Adipocyte (in vitro differentiated cells): ENCODE results near the gene CLEC16A.

Source experiments
- DNase-seq: peaks from one replicate; pipeline ENCODE4 v3.0.0-alpha.2; 2015; ENCODE audit warnings: low read depth
- H3K27me3 ChIP-seq: replicated peaks from 2 replicates; pipeline ENCODE4 v1.7.0; 2013; ENCODE audit warnings: mild to moderate bottlenecking, low read length, moderate library complexity; ENCODE audit not compliant: control insufficient read depth, insufficient read depth
- H3K36me3 ChIP-seq: 2 replicates; pipeline ENCODE4 v1.7.0; 2013; ENCODE audit warnings: low read length, mild to moderate bottlenecking, moderate library complexity; ENCODE audit not compliant: control insufficient read depth, insufficient read depth, severe bottlenecking
- H3K4me1 ChIP-seq: 2 replicates; pipeline ENCODE4 v1.7.0; 2013; ENCODE audit warnings: mild to moderate bottlenecking, low read length, moderate library complexity; ENCODE audit not compliant: control insufficient read depth, insufficient read depth
- H3K4me3 ChIP-seq: 2 replicates; pipeline ENCODE4 v1.7.0; 2013; ENCODE audit warnings: mild to moderate bottlenecking, low read length, moderate library complexity
- H3K9ac ChIP-seq: 2 replicates; pipeline ENCODE4 v1.7.0; 2013; ENCODE audit warnings: mild to moderate bottlenecking, low read length, moderate library complexity
- H3K9me3 ChIP-seq: 2 replicates; pipeline ENCODE4 v1.7.0; 2013; ENCODE audit warnings: mild to moderate bottlenecking, low read length, moderate library complexity; ENCODE audit not compliant: control insufficient read depth

The CLEC16A gene

GRCh38 chr16:11145819-11146211 lies 201.5 kb downstream of the CLEC16A start:
- Histone ChIP-seq H3K27me3 (no peaks in the 10 kb centered on the region), H3K4me3 (no peak overlapping the region), H3K9me3 (no peaks in the 10 kb centered on the region), H3K9ac (no peak overlapping the region), H3K4me1 (peaks cover 18% of the 10 kb centered on the region), H3K36me3 (no peaks in the 10 kb centered on the region)
- no peak for DNase-seq

- Histone ChIP-seq H3K9ac (no peak overlapping the region), H3K4me3 (no peak overlapping the region), H3K9me3 (no peaks in the 10 kb centered on the region), H3K27me3 (no peaks in the 10 kb centered on the region), H3K4me1 (peaks cover 24% of the 10 kb centered on the region), H3K36me3 (no peaks in the 10 kb centered on the region)
- DNase-seq = no peak
These were observed 202.8 kb downstream of the CLEC16A start for GRCh38 chr16:11147033-11147753.

DNA sequence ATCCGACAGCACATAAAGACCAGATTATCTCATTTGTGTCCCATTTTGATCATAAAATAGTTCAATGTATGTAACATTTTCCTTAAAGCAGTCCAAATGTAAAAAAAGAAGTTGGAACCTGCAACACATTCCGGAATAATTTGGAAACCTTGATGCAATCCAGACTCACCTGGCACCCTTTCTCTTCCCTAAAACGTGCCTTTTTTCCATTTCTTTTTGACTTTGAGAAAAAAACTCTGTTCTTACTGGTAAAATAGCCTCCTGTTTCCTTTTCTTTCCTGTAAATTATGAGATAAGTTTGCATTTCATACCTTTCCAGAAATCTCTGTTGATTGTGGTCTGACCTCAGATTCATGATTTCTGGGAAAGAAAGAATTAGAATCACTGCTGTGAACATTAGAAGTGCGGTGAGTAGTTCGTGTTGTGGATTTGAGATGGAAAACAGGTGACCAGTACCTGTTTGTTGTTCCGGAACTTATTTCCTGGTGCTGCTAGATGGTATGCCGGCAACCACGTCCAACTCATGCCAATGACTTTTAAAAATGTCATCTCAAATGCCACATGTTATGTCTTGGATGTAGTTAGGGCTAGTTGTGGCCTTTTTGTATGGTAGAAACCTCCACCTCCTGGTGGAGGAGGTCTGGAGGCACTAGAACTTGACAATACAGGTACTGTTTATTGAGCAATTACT lies 203.5 kb downstream of the CLEC16A start:
- no peak for DNase-seq
- Histone ChIP-seq H3K4me1 (peaks cover 24% of the 10 kb centered on the region), H3K9ac (no peak overlapping the region), H3K27me3 (no peaks in the 10 kb centered on the region), H3K4me3 (no peak overlapping the region), H3K36me3 (no peaks in the 10 kb centered on the region), H3K9me3 (no peaks in the 10 kb centered on the region)

- Histone ChIP-seq H3K9me3 (no peaks in the 10 kb centered on the region), H3K9ac (no peak overlapping the region), H3K27me3 (no peaks in the 10 kb centered on the region), H3K4me3 (no peak overlapping the region), H3K4me1 (peaks cover 24% of the 10 kb centered on the region), H3K36me3 (no peaks in the 10 kb centered on the region)
- DNase-seq = no peak
These were observed 204.8 kb downstream of the CLEC16A start for GRCh38 chr16:11149011-11149616.

- Histone ChIP-seq H3K9ac (no peak overlapping the region), H3K36me3 (no peaks in the 10 kb centered on the region), H3K4me3 (no peak overlapping the region), H3K9me3 (no peaks in the 10 kb centered on the region), H3K4me1 (peaks cover 19% of the 10 kb centered on the region), H3K27me3 (no peaks in the 10 kb centered on the region)
- no peak for DNase-seq
These were observed 205.8 kb downstream of the CLEC16A start for GRCh38 chr16:11150190-11150589.

GRCh38 chr16:11151156-11151884 lies 207.0 kb downstream of the CLEC16A start:
- DNase-seq = no peak
- Histone ChIP-seq H3K9me3 (no peaks in the 10 kb centered on the region), H3K27me3 (no peaks in the 10 kb centered on the region), H3K4me3 (no peak overlapping the region), H3K36me3 (no peaks in the 10 kb centered on the region), H3K9ac (no peak overlapping the region), H3K4me1 (peaks cover 15% of the 10 kb centered on the region)

- no peaks in the 10 kb centered on the region for H3K9me3 ChIP-seq
- DNase-seq = no peak
- no peaks in the 10 kb centered on the region for H3K27me3 ChIP-seq
- no peaks in the 10 kb centered on the region for H3K36me3 ChIP-seq
- no peak overlapping the region for H3K4me3 ChIP-seq
- peaks cover 15% of the 10 kb centered on the region for H3K4me1 ChIP-seq
- H3K9ac ChIP-seq = no peak overlapping the region
These were observed 207.7 kb downstream of the CLEC16A start for GRCh38 chr16:11151885-11152629.

- H3K27me3 ChIP-seq = no peaks in the 10 kb centered on the region
These were observed 208.4 kb downstream of the CLEC16A start for GRCh38 chr16:11152677-11153331.

DNA sequence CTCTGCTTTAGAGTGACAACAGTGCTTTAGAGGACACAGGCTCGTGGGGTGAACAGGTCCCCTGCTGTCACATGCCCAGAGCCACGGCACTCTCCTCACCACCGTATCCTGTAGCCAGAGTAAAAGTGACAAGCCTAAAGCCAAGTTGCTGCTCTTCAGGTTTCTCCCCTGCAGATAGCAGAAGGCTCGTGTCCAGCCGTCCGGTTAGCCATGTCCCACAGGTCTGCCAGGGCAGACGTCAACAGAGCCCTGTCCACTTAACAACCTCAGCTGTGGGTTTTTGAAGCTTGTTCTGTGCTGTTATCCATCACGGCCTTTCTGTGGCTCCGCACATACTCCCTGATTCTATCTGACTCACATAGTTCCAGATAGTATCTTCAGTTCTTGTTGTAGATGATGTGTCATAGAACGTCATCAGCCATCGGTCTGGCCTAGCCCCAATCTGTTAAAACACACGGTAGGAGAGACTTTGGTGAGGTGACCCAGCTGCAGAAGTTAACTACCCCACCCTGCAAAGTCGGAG lies 211.0 kb downstream of the CLEC16A start:
- no peaks in the 10 kb centered on the region for H3K27me3 ChIP-seq
- H3K4me3 ChIP-seq = no peak overlapping the region
- H3K9ac ChIP-seq = no peak overlapping the region
- H3K9me3 ChIP-seq = no peaks in the 10 kb centered on the region
- H3K36me3 ChIP-seq = no peaks in the 10 kb centered on the region
- peak; percentile 49 for DNase-seq
- peaks cover 6% of the 10 kb centered on the region for H3K4me1 ChIP-seq

More at GRCh38 chr16:11152677-11153331, 208.4 kb downstream of the CLEC16A start:
- Histone ChIP-seq H3K36me3 (no peaks in the 10 kb centered on the region), H3K4me3 (no peak overlapping the region), H3K9me3 (no peaks in the 10 kb centered on the region), H3K9ac (no peak overlapping the region), H3K4me1 (peaks cover 15% of the 10 kb centered on the region)
- DNase-seq = no peak

- H3K4me1 ChIP-seq = peaks cover 1% of the 10 kb centered on the region
These were observed 212.0 kb downstream of the CLEC16A start for GRCh38 chr16:11156401-11156800.

More at GRCh38 chr16:11156401-11156800, 212.0 kb downstream of the CLEC16A start:
- Histone ChIP-seq H3K9me3 (peaks cover 3% of the 10 kb centered on the region), H3K27me3 (no peaks in the 10 kb centered on the region), H3K4me3 (no peak overlapping the region), H3K9ac (no peak overlapping the region), H3K36me3 (no peaks in the 10 kb centered on the region)
- DNase-seq = no peak
